Measurements from ENCODE around the gene C4orf50. TPM values are rescaled to one million over a fixed set of nuclear protein-coding genes. Genes with fewer than 3 reads are reported as not detected.

Gene C4orf50
- total RNA-seq, 4 donors from 2014 or later: 0.04 to 0.19 (median 0.04) TPM; not detected in 1

DNA sequence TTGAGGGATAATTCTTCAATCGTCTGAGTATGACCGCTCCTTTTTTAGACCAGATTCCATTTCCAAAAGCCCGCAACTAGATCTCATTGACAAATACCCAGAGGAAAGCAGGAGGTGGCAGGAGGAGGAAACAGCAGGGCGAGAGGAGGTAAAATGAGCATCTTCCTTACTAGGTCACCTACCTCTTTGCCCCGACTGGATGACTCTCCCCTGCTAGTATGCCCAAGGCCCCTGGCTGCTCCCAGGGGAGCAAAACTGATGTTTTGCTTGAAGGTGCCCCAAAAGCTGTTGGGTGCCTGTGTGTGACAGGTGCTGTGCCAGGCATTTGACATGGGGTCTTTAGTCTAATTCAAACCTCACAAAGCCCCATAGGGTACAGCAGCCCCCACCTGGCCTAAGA lies 48.9 kb downstream of the C4orf50 start:
- TF ChIP-seq CTCF (IDR thresholded peaks at IDR 0.05): no peak
- WGBS, 2 donors: 70 to 79% methylated on average over 4 to 5 of the region's 5 CpGs
- Histone ChIP-seq H3K9me3 (no peaks in the 10 kb centered on the region), H3K27me3 (peaks cover 0 to 66% (median 0%) of the 10 kb centered on the region in 4 donors), H3K36me3 (no peaks in the 10 kb centered on the region), H3K27ac (no peak overlapping the region), H3K4me1 (no peaks in the 10 kb centered on the region), H3K4me3 (no peak overlapping the region)
- no peak for DNase-seq
- intact Hi-C loops (cut with DNase I): no loop called here

GRCh38 chr4:5968246-5968645 lies 50.0 kb downstream of the C4orf50 start:
- Histone ChIP-seq H3K27ac (no peak overlapping the region), H3K4me1 (no peaks in the 10 kb centered on the region), H3K27me3 (peaks cover 0 to 63% (median 0%) of the 10 kb centered on the region in 4 donors), H3K4me3 (no peak overlapping the region), H3K9me3 (no peaks in the 10 kb centered on the region), H3K36me3 (no peaks in the 10 kb centered on the region)
- no peak for TF ChIP-seq CTCF (IDR thresholded peaks at IDR 0.05)
- no peak for TF ChIP-seq POLR2A (IDR thresholded peaks at IDR 0.05)
- DNase-seq: no peak
- 89 to 92% methylated on average over 9 to 10 of the region's 10 CpGs for WGBS, 2 donors
- intact Hi-C loops (cut with DNase I): no loop called here

DNA sequence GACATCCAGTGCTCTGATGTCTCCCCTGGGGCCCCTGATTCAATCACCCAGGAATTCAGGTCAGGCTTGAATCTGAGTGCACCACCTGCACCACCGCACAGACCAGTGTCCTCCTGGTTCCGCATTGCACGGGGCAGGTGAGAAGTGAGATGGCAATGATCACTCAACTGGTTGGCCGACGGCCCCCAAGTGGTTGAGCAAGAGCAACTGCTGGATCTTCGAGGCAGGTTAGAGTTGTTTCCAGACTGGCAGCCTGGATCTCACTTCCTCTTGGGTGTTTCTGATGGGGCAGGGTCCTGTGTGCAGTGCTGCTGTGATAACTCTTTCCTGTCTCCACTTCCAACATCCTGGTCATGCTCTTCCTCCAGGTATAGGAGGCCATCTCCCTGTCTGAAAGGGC lies 50.4 kb downstream of the C4orf50 start:
- TF ChIP-seq POLR2A (IDR thresholded peaks at IDR 0.05) (no peak), CTCF (IDR thresholded peaks at IDR 0.05) (no peak)
- Histone ChIP-seq H3K4me1 (no peaks in the 10 kb centered on the region), H3K27ac (no peak overlapping the region), H3K36me3 (no peaks in the 10 kb centered on the region), H3K9me3 (no peaks in the 10 kb centered on the region), H3K4me3 (no peak overlapping the region), H3K27me3 (peaks cover 0 to 58% (median 0%) of the 10 kb centered on the region in 4 donors)
- 20 to 65% methylated on average over 1 to 5 of the region's 6 CpGs for WGBS, 2 donors
- no peak for DNase-seq
- intact Hi-C loops (cut with DNase I): no loop called here

DNA sequence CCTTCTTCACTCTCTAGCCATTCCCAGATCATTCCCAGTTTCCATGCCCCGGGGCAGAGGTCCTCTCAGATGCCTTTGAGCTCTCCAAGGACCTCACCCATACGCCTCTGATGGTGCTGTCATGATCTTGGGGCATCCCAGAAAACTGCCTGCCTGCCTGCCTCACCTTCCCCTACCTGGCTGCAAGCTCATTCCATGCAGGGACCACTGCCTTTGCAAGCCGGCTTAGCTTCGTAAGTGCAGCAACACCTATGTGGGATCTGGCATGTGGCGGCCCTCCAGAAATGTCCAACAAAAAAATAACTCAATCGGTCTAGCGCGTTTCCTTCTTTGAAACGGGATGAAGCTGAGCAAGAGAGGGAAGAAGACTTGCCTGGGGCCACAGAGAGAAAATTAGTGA lies 53.0 kb downstream of the C4orf50 start:
- Histone ChIP-seq H3K36me3 (no peaks in the 10 kb centered on the region), H3K27ac (no peak overlapping the region), H3K4me1 (no peaks in the 10 kb centered on the region), H3K27me3 (peaks cover 0 to 57% (median 0%) of the 10 kb centered on the region in 4 donors), H3K4me3 (no peak overlapping the region), H3K9me3 (no peaks in the 10 kb centered on the region)
- intact Hi-C loops (cut with DNase I): no loop called here
- 81 to 100% methylated on average over 1 to 7 of the region's 9 CpGs for WGBS, 2 donors
- no peak for DNase-seq
- TF ChIP-seq POLR2A (IDR thresholded peaks at IDR 0.05) (no peak), CTCF (IDR thresholded peaks at IDR 0.05) (no peak)

- intact Hi-C loops (cut with DNase I): no loop called here
- WGBS, 2 donors: 25 to 30% methylated on average over 4 to 5 of the region's 5 CpGs
- Histone ChIP-seq H3K4me3 (no peak overlapping the region), H3K27me3 (peaks cover 0 to 59% (median 0%) of the 10 kb centered on the region in 4 donors), H3K27ac (no peak overlapping the region), H3K36me3 (no peaks in the 10 kb centered on the region), H3K9me3 (no peaks in the 10 kb centered on the region), H3K4me1 (no peaks in the 10 kb centered on the region)
- TF ChIP-seq CTCF (IDR thresholded peaks at IDR 0.05) (no peak), POLR2A (IDR thresholded peaks at IDR 0.05) (no peak)
- no peak for DNase-seq
Measured at GRCh38 chr4:5964030-5964429, 54.2 kb downstream of the C4orf50 start.
